HG02938 (cell line): Measurements from ENCODE around the gene APELA.
"Not testable (repeated sequence)": the region's sequence is repeated elsewhere in the genome, so short reads cannot be mapped to it uniquely, and the experiment has no call there.

Experiments used
- ATAC-seq: cut with Tn5 transposase; IDR thresholded peaks from one replicate; pipeline ENCODE4 v1.9.1; 2021; ENCODE audit warnings: mild to moderate bottlenecking, moderate library complexity; ENCODE audit not compliant: unreplicated experiment

APELA gene

DNA sequence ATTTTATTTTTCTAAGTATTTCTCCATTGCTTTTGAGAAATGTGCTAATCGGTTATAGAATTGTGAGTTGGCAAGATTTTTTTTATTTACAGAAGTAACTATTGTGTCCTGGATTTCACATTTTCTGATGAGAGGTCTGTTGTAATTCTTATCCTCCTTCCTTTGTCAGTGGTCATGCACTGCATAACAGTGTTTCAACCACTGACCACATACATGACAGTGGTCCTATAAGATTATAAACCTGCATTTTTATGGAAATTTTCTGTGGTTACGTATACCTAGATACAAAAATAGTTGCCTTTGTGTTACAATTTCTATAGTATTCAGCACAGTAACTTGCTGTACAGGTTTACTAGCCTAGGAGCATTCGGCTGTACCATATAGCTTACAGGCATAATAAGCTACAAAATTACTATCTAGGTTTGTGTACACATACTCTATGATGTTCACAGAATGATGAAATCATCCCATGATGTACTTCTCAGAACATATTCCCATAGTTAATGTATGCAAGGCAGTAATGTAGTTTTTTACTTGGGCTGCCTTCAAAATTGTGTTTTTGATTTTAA lies 47.8 kb downstream of the APELA start:
- no peak for ATAC-seq

DNA sequence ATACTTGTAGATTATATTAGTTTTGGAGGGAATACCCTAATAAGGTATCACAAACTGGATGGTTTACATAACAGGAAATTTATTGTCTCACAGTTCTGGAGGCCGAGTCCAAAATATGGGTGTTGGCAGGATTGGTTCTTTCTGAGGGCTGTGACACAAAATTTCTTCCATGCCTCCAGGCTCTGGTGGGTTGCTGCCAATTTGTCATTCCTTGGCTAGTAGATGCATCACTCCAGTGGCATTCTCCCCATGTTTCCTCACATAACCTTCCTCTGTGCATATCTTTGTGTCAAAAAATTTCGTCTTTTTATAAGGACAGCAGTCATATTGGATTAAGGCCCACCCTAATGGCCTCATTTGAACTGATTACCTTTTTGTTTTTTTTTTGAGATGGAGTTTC lies 49.3 kb downstream of the APELA start:
- no peak for ATAC-seq

GRCh38 chr4:164927101-164927500 lies 50.1 kb downstream of the APELA start:
- not testable (repeated sequence) for ATAC-seq

DNA sequence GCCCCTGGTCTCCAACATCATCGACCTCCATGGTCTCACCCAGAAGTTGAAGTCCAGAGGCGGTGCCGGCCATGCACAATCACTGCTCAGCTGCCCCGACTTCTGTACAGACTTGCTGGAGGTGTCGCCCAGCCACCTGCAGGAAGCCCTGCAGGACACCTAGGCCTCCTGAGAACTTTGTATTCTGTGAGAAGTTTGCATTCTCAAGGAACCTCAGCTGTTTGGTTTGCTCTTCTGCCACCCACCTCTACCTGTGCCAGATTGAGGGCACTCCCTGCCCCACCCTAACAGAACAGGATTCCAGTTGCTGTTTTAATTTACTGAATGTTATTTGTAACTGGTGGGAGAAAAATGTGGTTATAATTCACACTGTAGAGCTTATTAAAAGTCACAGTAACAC lies 53.7 kb downstream of the APELA start:
- ATAC-seq, result no peak

GRCh38 chr4:164931551-164932324 lies 54.8 kb downstream of the APELA start:
- ATAC-seq, result no peak

- ATAC-seq, result no peak
These were observed 56.3 kb downstream of the APELA start for GRCh38 chr4:164933244-164933643.

GRCh38 chr4:164935363-164935762 lies 58.4 kb downstream of the APELA start:
- ATAC-seq, result peak; percentile 69

- ATAC-seq, result peak; percentile 62
These were observed 59.1 kb downstream of the APELA start for GRCh38 chr4:164935865-164936606.

DNA sequence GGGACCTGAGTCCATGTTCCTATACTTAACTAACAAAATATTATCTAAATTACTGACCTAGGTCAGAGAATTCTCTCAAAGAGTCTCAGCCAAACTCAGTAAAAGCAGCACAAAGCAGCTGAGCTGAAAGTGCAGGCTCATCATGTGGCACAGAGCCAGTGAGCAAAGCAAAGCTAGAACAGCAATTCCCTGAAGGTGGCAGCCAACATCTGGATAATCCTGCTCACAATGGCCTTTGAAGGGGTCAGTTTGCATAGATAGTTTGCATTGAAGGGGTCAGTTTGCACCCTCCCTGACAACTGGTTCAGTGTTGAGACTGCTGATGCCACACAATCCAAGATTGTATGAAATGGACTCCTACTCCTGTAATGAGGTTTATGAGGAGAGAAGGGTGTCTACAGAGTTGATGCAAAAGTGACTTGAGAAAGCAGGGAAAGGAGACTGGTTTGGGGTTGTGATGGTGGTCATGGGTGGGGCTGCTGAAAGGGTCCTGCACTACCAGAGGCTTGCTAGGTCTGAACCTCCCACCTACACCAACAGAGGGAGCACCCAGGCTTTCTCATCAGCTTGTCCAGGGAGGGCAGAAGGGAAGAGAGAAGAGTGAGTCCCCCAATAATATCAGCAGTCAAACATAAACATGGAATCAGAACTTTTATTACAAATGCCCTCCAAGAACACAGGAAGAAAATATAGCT lies 60.7 kb downstream of the APELA start:
- ATAC-seq, result peak; percentile 45

GRCh38 chr4:164943192-164943591 lies 66.2 kb downstream of the APELA start:
- no peak for ATAC-seq

GRCh38 chr4:164945146-164945545 lies 68.2 kb downstream of the APELA start:
- no peak for ATAC-seq

GRCh38 chr4:164946810-164947209 lies 69.8 kb downstream of the APELA start:
- no peak for ATAC-seq
